ENCODE measurements around the gene CDKL1.

CDKL1 gene

GRCh38 chr14:50311972-50312733 lies 84.5 kb downstream of the CDKL1 start, which contains the start of the genes DMAC2L and L2HGDH (continued):
- TF ChIP-seq TSHZ1 (tag by site-specific recombination; IDR thresholded peaks at IDR 0.05; ENCODE audit: borderline replicate concordance) (no peak), ZNF548 (tag by site-specific recombination; IDR thresholded peaks at IDR 0.05) (no peak), ZNF214 (tag by site-specific recombination; IDR thresholded peaks at IDR 0.05; ENCODE audit: borderline replicate concordance) (no peak), ZNF302 (tag by site-specific recombination; IDR thresholded peaks at IDR 0.05; ENCODE audit: low read depth) (no peak), ZSCAN4 (tag by site-specific recombination; IDR thresholded peaks at IDR 0.05) (0 out of 2 replicates have a peak, but pooled peaks have one; percentile 13), KLF9 (tag by site-specific recombination; IDR thresholded peaks at IDR 0.05; ENCODE audit: low read depth) (peak; percentile 83), YY2 (tag by site-specific recombination; IDR thresholded peaks at IDR 0.05) (no peak), REPIN1 (tag by site-specific recombination; IDR thresholded peaks at IDR 0.05; ENCODE audit: low read depth) (no peak), ZEB2 (tag by site-specific recombination; IDR thresholded peaks at IDR 0.05) (peak; percentile 80; the same call in 1 of the 2 replicates), GLIS1 (tag by site-specific recombination; IDR thresholded peaks at IDR 0.05) (peak; percentile 93), ZNF19 (tag by site-specific recombination; IDR thresholded peaks at IDR 0.05; ENCODE audit: low read depth) (no peak), PRDM2 (tag by site-specific recombination; IDR thresholded peaks at IDR 0.05; ENCODE audit: borderline replicate concordance) (no peak), ZNF529 (tag by site-specific recombination; IDR thresholded peaks at IDR 0.05; ENCODE audit: insufficient replicate concordance) (no peak), ZNF692 (tag by site-specific recombination; IDR thresholded peaks at IDR 0.05) (peak; percentile 67; the same call in 1 of the 2 replicates), ZNF26 (tag by site-specific recombination; IDR thresholded peaks at IDR 0.05) (no peak), ZBTB48 (tag by site-specific recombination; IDR thresholded peaks at IDR 0.05) (peak; percentile 69), ZNF677 (tag by site-specific recombination; IDR thresholded peaks at IDR 0.05) (no peak), ZNF501 (tag by site-specific recombination; IDR thresholded peaks at IDR 0.05) (peak; percentile 93), ZNF701 (tag by site-specific recombination; IDR thresholded peaks at IDR 0.05) (no peak), RBAK (tag by site-specific recombination; IDR thresholded peaks at IDR 0.05) (no peak), KLF16 (tag by site-specific recombination; IDR thresholded peaks at IDR 0.05) (peak; percentile 35), ZNF169 (tag by site-specific recombination; IDR thresholded peaks at IDR 0.05) (no peak), ZNF341 (tag by site-specific recombination; IDR thresholded peaks at IDR 0.05; ENCODE audit: low read depth) (no peak; the same call in 1 of the 2 replicates), SCRT1 (tag by site-specific recombination; IDR thresholded peaks at IDR 0.05; ENCODE audit: borderline replicate concordance) (peak; percentile 53; the same call in 1 of the 2 replicates), ZNF629 (tag by site-specific recombination; IDR thresholded peaks at IDR 0.05) (no peak; the same call in 1 of the 2 replicates)

Data from HEK293 (cell line).